ENCODE data around the gene GSAP. TPM values are rescaled to one million over a fixed set of nuclear protein-coding genes. Genes with fewer than 3 reads are reported as not detected.

The GSAP gene
- total RNA-seq, 1 experiment from 2014 or later = 0.85 TPM

- no peak overlapping the region for H3K27ac ChIP-seq (ENCODE audit: low read length)
- no peaks in the 10 kb centered on the region for H3K9me3 ChIP-seq (ENCODE audit: control insufficient read depth, insufficient read depth, low read depth, low read length)
- ChIA-PET CTCF (no interaction called here), POLR2A (no interaction called here)
- intact Hi-C loops (cut with micrococcal nuclease; ENCODE audit: unreplicated experiment) (no loop called here), in situ Hi-C loops (cut with HindIII; ENCODE audit: low pct_unique_long_range_greater_than_20kb, low sequenced_read_pairs) (no loop called here)
- no peak overlapping the region for H3K4me3 ChIP-seq (ENCODE audit: low read depth in 2 of 2, low read length in 2 of 2)
- no peak for TF ChIP-seq CTCF (IDR thresholded peaks at IDR 0.05)
- no peak for TF ChIP-seq SIN3A (IDR thresholded peaks at IDR 0.05; ENCODE audit: borderline replicate concordance, insufficient read depth, low read depth, low read length)
- TF ChIP-seq, protein P1, sequence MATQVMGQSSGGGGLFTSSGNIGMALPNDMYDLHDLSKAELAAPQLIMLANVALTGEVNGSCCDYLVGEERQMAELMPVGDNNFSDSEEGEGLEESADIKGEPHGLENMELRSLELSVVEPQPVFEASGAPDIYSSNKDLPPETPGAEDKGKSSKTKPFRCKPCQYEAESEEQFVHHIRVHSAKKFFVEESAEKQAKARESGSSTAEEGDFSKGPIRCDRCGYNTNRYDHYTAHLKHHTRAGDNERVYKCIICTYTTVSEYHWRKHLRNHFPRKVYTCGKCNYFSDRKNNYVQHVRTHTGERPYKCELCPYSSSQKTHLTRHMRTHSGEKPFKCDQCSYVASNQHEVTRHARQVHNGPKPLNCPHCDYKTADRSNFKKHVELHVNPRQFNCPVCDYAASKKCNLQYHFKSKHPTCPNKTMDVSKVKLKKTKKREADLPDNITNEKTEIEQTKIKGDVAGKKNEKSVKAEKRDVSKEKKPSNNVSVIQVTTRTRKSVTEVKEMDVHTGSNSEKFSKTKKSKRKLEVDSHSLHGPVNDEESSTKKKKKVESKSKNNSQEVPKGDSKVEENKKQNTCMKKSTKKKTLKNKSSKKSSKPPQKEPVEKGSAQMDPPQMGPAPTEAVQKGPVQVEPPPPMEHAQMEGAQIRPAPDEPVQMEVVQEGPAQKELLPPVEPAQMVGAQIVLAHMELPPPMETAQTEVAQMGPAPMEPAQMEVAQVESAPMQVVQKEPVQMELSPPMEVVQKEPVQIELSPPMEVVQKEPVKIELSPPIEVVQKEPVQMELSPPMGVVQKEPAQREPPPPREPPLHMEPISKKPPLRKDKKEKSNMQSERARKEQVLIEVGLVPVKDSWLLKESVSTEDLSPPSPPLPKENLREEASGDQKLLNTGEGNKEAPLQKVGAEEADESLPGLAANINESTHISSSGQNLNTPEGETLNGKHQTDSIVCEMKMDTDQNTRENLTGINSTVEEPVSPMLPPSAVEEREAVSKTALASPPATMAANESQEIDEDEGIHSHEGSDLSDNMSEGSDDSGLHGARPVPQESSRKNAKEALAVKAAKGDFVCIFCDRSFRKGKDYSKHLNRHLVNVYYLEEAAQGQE (IDR thresholded peaks at IDR 0.05; ENCODE audit: insufficient read depth in 1 of 2, low read depth in 2 of 2, low read length in 1 of 2) = no peak
- no peak for TF ChIP-seq POLR2AphosphoS5 (IDR thresholded peaks at IDR 0.05; ENCODE audit: low read depth, low read length)
- TF ChIP-seq TCF7L2 (IDR thresholded peaks at IDR 0.05; ENCODE audit: low read depth, low read length) = no peak
- no peak for ATAC-seq
- H3K27me3 ChIP-seq (ENCODE audit: control insufficient read depth, insufficient read depth, low read length) = peaks cover 23% of the 10 kb centered on the region
- no peak for DNase-seq (ENCODE audit: low read depth, low spot score)
- H3K36me3 ChIP-seq (ENCODE audit: control insufficient read depth, insufficient read depth, low read length) = no peaks in the 10 kb centered on the region
- H3K4me1 ChIP-seq (ENCODE audit: control insufficient read depth, insufficient read depth, low read length) = no peaks in the 10 kb centered on the region
- no TSS peak for BruUV-seq (replicated peaks)
These were observed 3.0 kb downstream of the GSAP start for GRCh38 chr7:77413128-77413527.

DNA sequence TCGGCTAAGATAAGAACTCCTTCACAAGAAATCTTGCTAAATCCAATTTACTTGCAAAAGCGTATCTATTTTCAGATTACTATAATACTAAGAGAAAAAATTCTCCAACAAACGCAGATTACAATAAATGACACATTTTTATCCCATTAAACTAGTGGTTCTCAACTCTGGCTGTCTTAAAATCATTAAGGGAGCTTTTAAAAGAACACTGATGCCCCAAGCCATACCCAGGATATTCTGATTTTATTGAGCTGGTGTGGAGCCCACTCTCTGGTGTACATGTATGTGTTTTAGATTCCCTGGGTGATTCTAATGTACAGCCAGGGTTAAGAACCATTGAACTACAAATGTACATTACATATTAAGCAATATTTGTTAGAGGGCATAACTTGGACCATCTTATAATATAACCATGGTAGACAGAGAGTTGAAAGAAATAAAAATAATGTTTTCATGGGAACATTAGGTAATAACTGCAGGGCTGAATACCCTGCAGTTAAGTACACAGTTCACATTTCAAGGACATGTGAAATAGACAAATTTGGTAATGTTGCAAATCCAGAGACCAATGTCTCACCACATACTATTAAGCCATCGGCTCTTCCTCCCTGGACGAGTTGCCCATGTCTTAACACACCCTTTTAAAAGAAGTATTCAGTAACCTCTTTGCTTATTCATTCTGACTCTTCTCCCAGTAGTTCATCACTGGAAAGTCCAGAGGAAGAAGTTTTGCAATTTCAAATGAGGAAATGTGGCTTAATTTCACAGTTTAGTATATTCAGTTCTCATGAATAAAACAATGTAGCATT is 6.2 kb downstream of the GSAP start:
- H3K4me3 ChIP-seq (ENCODE audit: low read depth in 2 of 2, low read length in 2 of 2) = no peak overlapping the region

More for the DNA sequence above, 6.2 kb downstream of the GSAP start:
- H3K4me1 ChIP-seq (ENCODE audit: control insufficient read depth, insufficient read depth, low read length) = no peaks in the 10 kb centered on the region
- no peaks in the 10 kb centered on the region for H3K9me3 ChIP-seq (ENCODE audit: control insufficient read depth, insufficient read depth, low read depth, low read length)
- TF ChIP-seq, protein P1 (IDR thresholded peaks at IDR 0.05; ENCODE audit: insufficient read depth in 1 of 2, low read depth in 2 of 2, low read length in 1 of 2) = no peak
- no peak for TF ChIP-seq SIN3A (IDR thresholded peaks at IDR 0.05; ENCODE audit: borderline replicate concordance, insufficient read depth, low read depth, low read length)
- no peak for TF ChIP-seq TCF7L2 (IDR thresholded peaks at IDR 0.05; ENCODE audit: low read depth, low read length)
- TF ChIP-seq CTCF (IDR thresholded peaks at IDR 0.05) = no peak
- no peak for TF ChIP-seq POLR2AphosphoS5 (IDR thresholded peaks at IDR 0.05; ENCODE audit: low read depth, low read length)
- POLR2A ChIA-PET = interaction anchor here (0.6 kb wide), 1 partner anchor 27 kb away, joined by 4 read pairs; no protein-coding TSS in a partner anchor
- CTCF ChIA-PET = no interaction called here
- intact Hi-C loops (cut with micrococcal nuclease; ENCODE audit: unreplicated experiment) = no loop called here
- in situ Hi-C loops (cut with HindIII; ENCODE audit: low pct_unique_long_range_greater_than_20kb, low sequenced_read_pairs) = no loop called here
- H3K36me3 ChIP-seq (ENCODE audit: control insufficient read depth, insufficient read depth, low read length) = no peaks in the 10 kb centered on the region
- ATAC-seq (no peak), DNase-seq (ENCODE audit: low read depth, low spot score) (no peak)
- no TSS peak for BruUV-seq (replicated peaks)
- H3K27ac ChIP-seq (ENCODE audit: low read length) = no peak overlapping the region
- H3K27me3 ChIP-seq (ENCODE audit: control insufficient read depth, insufficient read depth, low read length) = peaks cover 7% of the 10 kb centered on the region; the same call in 1 of the 2 replicates

Measured in Panc1 (cell line).